OCI-M2 (cell line): Measurements from ENCODE around the gene PAM.
"Not testable (repeated sequence)": the region's sequence is repeated elsewhere in the genome, so short reads cannot be mapped to it uniquely, and the experiment has no call there.

Source experiments
- DNase-seq: peaks from one replicate; lab custom pipeline; 2025; ENCODE audit not compliant: unreplicated experiment; lab: John Stamatoyannopoulos, UW

The PAM gene

DNA sequence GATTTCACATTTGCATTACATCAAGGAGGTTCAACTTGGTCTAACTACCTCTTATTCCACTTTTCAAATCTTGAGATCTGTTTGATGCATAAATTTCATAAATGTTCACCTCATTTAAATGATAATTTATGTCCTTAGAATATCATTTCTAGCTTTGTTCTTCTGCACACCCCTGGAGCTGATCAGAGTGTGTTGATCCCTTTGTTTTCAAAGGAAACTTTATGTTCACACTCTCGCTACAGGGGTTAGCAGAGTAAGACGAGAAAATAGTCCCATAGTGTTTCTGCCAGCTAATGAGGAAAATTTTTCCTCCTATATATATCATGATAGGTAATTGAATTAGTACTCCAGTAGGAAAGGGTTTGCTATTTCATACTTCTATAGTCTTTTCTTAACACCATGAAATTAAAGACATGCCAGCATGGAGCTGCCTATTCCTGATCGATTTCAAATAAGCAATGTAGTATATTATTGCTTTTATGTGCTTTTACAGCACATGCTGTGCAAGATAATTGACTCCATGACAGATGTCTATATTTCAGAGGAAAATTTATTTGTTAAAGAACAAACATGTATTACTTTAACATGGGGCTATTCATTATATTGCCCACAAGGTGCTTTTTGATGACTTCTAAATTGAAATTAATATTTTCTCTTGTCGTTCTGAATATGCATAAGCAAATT, 4.8 kb upstream of the PAM start:
- no peak for DNase-seq

DNA sequence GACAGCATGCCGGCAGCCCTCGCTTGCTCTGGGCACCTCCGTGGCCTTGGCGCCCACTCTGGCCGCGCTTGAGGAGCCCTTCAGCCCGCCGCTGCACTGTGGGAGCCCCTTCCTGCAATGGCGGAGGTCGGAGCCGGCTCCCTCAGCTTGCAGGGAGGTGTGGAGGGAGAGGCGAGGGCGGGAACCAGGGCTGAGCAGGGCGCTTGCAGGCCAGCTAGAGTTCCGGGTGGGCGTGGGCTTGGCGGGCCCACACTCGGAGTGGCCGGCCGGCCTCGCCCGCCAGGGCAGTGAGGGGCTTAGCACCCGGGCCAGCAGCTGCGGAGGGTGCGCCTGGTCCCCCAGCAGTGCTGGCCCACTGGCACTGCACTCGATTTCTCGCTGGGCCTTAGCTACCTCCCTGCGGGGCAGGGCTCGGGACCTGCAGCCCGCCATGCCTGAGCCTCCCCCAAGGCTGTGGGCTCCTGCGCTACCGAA, 3.2 kb upstream of the PAM start:
- DNase-seq, result not testable (repeated sequence)

DNA sequence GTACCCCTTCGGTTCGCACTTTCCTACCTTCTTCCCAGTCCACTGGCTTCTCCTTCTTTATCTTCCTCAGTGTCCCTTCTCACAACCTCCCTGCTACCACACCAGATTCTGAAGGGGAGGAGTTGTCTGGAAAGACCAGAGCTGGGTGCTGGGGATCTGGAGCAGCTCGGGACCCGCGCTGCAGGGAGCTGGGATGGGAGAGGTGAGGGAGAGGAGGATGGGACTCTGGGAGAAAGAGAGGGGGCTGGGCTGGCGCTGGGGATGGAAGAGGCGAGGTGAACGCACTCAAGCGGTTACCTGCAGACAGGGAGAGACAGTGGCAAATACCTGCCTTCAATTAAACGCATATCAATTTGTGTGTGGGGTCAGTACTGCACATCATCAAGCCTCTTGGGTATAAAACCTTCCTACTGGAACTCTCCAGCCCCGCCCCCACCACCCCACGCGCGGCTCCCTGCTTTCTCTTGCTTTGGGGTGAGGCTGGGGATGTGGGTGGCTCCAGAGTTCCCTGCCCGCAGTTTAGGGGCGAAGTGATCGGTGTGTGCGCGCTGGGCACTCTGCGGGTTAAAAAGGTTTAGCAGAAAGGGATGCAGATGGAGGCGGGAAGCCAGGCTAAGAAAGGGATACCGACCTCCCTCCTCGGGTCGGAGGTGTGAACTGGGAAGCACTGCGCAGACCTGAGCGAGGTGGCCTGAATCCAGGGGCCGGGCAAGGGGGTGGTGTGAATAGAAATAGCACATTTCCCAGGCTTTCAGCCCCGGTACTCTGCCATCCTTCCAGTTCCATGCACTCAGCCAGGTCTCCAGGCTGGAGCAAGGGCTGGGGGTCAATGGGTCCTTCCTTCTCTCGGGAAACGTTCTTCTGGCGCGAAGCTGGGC, 977 bp upstream of the PAM start:
- no peak for DNase-seq

DNA sequence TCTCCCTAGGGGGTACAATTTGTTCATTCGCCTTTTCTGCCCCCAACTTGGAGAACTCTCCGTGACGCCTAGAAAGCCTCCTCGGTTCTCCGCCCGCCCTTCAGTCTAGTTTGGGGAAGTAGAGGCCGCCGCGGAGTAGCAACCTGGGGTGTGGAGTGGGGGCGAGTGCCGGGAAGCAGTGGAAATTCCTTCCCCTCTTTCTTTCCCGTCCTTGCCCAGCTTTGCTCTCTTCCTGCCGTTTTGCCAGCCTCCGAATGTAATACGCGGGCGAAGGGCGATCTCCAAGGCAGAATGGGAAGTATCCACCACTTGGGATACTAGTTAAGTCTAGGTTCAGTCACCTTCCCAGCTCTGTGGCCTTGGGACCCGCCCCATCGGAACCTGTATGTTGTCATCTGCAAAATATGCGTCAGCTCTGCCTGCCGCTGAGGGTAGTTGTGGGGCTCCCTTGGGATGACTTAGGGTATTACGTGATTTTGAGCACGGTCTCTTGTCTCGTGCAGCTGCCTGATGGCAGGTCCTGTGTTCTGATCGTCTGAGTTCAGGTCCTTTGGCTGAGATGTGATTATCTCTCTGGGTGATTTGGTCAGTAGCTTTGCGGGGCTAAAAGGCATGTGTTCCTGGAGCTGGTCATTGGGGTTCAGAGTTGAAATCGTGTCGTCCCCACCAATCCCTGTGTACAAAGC, 724 bp downstream of the PAM start:
- no peak for DNase-seq

DNA sequence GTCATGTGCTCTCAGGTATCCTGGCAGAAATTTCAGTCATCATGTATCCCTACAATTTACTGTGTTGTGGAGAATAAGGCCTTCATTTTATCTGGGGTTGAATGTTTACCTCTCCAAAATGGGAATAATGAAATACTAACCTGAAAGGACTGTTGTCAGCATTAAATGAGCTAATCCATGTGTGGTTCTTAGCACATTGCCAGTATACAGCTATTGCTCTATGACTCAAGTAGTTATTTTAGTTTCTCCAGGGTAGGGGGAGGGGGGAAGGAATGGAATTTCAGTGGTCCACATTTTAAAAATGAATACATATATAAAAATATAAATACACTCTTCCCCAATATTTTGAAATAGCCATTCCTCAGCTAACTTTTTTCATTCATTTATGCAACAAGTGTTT, 3.5 kb downstream of the PAM start:
- no peak for DNase-seq

DNA sequence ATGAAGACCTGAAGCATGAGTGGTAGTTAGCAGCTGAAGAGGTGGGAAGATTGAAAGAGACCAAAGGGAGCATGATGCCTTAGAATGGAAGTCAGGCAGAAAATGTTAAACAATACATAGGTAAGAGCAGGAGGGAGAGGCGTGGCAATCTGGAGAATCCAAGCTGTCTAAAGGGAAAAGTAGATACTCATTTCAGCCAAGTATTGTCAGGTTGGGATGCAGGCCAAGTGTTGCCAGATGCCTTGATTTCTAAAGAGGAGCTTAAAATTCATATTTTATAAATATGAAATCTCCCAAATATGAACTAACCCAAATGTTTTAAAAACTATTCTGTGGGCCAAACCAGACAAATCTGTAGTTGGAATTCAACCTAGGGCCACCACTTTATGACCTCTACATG, 4.2 kb downstream of the PAM start:
- DNase-seq, result no peak

DNA sequence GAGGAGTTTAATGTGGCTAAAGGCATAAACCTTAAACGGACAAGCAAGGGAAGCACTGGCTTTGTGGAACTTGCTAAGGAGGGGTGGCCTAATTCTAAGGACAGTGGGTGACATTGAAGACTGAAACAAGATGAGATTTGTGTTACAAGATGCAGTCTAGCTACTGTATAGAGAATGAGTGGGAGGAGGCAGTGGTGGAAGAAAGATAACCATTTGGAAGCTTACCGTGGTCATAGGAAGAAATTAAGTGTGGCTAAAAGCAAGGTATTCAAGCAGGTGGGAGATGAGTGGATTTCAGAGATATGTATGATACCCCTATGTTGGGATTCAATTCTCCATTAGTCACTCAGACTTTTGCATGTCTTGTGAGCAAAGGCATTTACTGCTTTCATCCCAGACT, 4.6 kb downstream of the PAM start:
- no peak for DNase-seq

DNA sequence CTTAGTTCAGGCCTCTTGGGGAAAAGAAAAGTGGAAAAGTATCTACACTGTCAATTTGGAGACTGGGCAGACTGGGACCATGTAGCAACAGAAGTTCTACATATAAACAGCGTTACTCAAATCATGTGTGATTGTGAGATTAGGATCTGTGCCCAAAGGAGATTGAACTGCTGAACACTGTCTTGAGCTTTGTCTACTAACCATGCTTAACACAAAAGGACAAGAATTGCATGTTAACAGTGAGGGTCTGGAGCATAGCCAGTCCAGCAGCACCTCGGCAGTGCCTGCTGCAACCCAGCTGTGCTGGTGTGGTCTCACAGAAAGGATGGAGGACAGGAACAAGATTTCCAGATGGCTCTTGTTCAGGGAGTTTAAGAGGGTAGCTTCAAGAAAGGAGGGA, 5.7 kb downstream of the PAM start:
- DNase-seq, result no peak

DNA sequence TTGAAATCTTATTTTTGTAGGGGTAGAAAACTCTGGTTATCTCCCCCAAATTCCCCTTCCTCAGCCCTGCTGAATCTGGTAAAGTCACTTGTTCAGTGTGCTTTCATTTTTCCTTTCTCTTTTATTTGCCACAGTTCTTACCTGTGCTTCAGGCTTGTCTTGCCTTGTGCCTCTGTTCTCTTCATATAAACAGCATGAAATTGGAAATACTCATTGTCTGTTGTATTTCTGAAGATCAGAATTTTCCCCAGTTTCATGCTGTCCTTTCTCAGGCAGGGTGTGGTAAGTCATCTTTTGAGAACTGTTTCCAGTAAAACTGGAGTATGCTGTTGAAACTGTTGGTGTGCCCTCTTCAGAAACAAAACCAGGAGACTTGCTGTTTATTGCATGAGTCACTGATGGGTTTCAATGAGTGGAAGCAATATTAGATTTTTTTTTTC, 7.0 kb downstream of the PAM start:
- DNase-seq, result no peak

DNA sequence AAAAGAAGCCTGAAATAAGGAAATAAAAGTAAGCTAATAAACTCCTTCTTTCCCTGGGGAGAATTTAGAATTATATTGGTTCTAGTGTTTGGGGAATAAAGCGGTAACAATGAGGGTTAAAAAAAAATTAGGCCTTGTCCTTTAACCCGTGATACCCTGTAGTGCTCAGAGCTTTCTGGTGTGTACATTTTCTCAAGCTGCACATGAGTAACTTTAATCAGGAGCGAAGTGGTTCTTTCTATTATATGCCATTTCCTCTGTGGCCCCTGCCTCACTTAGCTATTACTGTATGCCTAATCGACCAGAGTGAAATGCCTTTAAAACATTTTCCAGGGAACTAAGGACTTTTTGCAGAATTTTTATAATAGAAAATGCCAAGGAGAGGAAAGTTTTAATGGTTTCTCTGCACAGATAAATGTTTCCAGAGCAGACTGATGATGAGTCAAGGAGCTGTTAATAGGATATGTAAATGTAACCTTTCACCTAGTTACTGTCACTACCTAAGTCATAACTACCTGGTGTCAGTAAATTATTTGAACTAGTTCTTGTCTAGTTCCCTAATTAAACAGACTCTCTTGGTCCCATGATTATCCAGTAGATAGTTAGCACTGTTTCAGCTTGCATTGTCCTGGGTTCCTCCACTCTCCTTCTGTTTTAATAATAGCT, 7.6 kb downstream of the PAM start:
- no peak for DNase-seq

DNA sequence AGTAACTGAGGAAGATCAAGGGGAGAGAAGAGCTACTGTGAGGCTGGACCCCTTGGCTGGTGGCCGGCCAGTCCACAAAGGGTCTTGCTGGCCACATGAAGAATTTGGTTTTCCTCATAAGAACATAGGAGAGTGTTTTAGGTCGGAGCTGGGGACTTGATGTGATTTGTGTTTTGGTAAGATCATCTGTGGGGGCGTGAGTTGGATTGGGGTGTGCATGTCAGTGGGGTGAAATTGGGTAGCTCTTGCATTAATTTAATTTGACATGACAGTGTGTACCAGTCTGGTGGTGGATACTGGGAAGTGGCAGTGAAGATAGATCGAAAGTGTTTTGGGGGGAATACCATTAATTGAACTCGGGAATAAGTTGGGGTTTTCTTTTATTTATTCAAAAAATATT, 8.6 kb downstream of the PAM start:
- no peak for DNase-seq

DNA sequence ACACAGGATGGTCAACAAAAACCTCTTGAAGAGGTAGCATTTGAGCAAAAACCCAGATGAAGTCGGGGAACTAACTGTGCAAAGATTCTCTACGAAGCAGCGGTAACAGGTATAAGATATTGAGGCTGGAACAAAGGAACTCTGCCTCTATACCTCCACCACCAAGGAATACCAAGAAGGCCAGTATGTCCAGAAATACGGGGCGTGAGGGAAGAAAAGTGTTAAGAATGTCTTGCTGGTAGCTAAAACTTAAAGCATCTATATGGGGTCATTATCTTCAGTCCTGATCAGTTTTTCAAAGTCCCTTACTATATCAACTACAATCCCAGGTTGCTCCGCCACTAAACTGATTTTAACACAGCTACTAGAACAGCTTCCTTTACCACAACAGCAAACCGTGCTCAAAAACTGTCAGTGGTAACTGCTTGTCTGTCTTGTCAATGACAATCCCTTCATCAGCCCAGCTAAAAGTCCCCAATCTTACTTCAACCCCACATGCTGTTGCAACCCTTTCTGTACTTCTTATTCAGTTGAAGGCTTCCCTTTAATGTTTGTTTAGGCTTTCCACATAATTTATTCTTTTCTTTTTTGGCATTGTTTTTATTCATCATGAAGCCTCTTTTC, 9.4 kb downstream of the PAM start:
- no peak for DNase-seq

DNA sequence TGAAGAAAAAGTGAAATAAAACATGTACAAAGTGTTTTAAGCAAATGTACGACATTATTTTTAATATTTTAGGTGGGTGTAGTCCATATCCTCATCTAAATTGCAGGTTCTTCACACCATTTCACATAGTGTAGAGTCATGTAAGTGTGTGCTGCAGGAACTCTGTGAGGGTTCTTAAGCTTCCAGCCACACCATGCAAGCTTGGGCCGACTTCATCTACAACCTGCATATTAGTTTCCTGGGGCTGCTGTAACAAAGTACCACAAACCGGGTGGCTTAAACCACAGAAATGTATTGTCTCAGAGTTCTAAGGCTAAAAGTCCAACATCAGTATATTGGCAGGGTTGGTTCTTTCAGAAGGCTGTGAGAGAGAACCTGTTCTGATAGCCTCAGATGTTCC, 10.2 kb downstream of the PAM start:
- no peak for DNase-seq

DNA sequence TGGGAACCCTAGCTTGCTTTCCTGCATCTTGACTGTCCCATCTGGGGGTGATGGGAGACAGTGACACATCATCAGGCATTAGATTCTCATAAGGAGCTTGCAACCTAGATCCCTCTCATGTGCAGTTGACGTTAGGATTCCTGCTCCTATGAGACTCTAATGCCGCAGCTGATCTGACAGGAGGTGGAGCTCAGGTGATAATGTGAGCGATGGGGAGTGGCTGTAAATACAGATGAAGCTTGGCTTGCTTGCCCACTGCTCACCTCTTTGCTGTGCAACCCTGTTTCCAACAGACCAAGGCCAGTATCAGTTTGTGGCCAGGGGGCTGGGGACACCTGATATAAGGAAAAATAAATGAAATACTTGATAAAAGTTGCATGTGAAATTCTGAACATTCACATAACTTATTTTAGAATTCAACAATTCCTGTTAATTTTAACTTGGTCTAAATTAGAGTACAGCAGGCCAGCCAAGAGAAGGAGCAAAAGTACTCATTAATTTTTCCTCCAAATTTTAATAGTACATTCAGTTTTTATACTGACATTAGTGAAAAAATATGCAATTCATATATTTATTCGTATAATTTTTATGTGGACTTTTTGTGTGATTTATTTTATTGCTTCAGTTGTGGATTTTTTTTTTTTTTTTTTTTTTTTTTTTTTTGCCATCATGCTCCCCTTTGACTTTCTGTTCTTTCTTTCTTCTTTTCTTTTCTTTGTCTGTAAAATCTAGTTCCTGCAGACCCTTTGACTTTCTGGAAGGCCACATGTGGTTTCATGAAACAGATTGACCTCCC, 11.4 kb downstream of the PAM start:
- no peak for DNase-seq

DNA sequence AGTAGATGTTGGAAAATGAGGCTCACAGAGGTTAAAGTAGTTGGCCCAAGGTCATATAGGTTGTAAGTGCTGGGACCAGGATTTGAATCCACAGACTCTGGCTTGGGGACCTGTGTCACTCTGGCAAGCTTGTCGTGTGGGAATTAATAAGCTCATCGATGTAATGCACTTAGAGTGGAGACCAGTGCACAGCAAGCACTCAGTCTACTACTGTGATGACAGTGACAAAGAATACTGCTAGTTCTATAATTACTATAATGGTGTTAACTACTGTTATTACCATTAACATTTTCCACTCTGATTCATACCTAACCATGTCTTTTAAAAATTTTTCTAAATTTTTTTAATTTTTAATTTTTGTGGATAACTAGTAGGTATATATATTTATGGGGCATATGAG, 12.8 kb downstream of the PAM start:
- no peak for DNase-seq

DNA sequence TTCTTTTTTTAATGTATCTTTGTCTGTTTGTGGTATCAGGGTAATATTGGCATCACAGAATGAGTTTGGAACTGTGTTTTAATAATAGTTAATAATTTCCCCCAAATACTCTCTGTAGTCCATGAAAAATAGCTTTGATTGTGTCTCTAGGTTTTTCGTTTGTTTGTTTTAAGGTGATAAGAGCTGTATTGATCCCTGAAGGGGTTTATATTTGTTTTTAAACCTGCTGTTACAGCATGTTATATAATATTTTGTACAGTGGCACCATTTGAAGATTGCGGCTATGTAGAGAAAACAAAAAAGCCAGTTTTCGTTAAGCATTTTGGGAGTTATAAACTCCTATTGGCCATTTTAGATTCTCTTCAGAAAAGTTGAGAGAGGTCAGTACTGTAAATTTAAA, 15.7 kb downstream of the PAM start:
- no peak for DNase-seq

DNA sequence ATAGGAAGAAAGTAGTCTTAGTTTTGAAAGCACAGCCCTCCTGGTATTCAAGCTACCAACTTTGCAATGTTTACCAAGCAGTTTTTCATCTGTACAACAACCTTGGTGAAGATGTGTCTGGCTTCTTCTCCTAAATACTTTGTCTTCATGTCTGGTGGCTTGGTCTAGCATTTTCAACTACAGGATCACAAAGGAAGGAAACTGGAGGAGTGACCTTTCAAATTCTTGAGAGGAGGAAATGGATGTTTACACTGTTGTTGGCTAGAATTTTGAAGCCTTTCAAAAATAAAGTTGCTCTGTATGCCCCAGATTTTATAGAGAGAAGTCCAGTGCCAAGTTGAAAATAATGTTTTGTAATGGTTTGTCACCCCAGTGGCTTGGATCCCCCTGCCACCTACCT, 16.3 kb downstream of the PAM start:
- DNase-seq, result no peak

DNA sequence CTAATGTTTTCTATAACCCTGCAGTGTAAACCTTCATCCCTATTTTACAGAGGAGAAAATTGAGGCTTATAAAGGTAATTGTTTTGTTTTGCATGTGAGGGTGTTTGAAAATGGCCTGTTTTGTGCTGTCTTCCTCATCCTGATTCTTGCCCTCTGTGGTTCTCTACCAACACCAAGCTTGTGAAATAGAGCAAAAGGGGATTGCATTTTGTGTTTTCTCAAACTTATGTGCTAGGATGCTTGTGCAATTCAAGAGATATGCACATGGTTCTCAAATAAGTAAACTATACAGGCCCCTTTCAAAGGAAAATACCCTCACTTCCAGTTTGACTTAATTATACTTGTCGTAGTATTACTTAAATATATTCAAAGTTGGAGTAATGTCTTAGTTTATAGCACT, 17.2 kb downstream of the PAM start:
- DNase-seq, result no peak

DNA sequence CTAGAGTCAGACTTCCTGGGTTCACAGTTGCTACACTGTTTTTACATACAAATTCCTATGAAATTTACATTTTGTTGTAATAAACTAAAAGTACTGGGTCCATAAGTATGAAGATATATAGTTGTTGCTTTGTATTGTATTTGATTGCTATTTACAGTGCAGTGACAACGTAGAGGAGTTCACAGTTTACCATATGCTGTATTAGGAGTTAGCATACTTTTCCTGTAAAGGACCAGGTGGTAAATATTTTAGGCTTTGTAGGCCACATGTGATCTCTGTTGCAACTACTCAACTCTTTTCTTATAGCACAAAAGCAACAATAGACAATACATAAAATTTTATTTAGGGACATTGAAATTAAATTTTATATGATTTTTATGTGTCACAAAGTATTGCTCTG, 18.0 kb downstream of the PAM start:
- DNase-seq, result no peak

DNA sequence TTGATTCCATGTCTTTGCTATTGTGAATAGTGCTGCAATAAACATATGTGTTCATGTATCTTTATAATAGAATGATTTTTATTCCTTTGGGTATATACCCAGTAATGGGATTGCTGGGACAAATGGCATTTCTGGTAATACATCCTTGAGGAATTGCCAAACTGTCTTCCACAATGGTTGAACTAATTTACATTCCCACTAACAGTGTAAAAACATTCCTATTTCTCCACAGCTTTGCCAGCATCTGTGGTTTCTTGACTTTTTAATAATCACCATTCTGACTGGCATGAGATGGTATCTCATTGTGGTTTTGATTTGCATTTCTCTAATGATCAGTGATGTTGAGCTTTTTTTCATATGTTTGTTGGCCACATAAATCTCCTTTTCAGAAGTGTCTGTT, 20.7 kb downstream of the PAM start:
- not testable (repeated sequence) for DNase-seq
